NCI-H146 treated with DMSO at 0.1 percent for 48 hours (cell line): ENCODE results near the gene SALL4.
"Not testable (repeated sequence)": the region's sequence is repeated elsewhere in the genome, so short reads cannot be mapped to it uniquely, and the experiment has no call there.

Experiments used
- DNase-seq: peaks from one replicate; lab custom pipeline; 2025; ENCODE audit not compliant: unreplicated experiment; lab: John Stamatoyannopoulos, UW

Gene SALL4

GRCh38 chr20:51739722-51740249 lies 62.5 kb downstream of the SALL4 start:
- DNase-seq = no peak

GRCh38 chr20:51738877-51739447 lies 63.4 kb downstream of the SALL4 start:
- DNase-seq = no peak

- not testable (repeated sequence) for DNase-seq
Measured at GRCh38 chr20:51738261-51738660, 64.1 kb downstream of the SALL4 start.

- DNase-seq = no peak
Measured at GRCh38 chr20:51736947-51737346, 65.4 kb downstream of the SALL4 start.

- DNase-seq = no peak
Measured at GRCh38 chr20:51735728-51736600, 66.4 kb downstream of the SALL4 start.

- DNase-seq = peak; percentile 77
Measured at GRCh38 chr20:51734876-51735720, 67.2 kb downstream of the SALL4 start.

GRCh38 chr20:51733070-51733469 lies 69.3 kb downstream of the SALL4 start:
- DNase-seq = no peak
